Prostate gland (tissue), 2 donors: ENCODE data around the gene GRAMD1A.

Experiments
- CTCF ChIP-seq, 4 experiments: fragments of 200-600 bp in 2 of 4; fragments of 450-650 bp in 2 of 4; sonication (generic) in 2 of 4; IDR thresholded peaks; 1 replicate in 3 of 4; 2 replicates in 1 of 4; pipeline ENCODE4 v1.5.1; 2016 to 2019; ENCODE audit warnings: antibody characterized with exemption in 4 of 4, mild to moderate bottlenecking in 2 of 4, moderate library complexity in 2 of 4
- POLR2A ChIP-seq: fragments of 450-650 bp; IDR thresholded peaks from one replicate; pipeline ENCODE4 v1.6.1; 2016; ENCODE audit warnings: antibody characterized with exemption, mild to moderate bottlenecking
- POLR2AphosphoS5 ChIP-seq: sonication (generic); formaldehyde crosslinking; IDR thresholded peaks from one replicate; pipeline ENCODE4 v1.6.1; 2017; ENCODE audit warnings: antibody characterized with exemption

DNA sequence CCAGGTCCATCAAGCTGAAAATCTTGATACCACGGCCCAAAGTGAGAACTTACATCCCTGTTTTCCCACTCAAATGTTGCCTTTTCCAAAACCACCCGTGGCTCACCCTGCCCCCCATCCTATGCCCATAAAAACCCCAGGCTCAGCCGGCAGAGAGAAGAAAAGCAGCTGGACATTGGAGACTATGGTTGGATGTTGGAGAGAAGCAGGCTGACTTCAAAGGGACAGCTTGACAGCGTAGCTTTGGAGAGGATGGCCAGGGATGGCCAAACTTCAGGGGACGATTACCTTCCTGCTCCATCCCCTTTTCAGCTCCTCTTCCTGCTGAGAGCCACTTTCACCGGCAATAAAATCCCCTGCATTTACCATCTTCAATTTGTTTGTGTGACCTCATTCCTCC lies 32.6 kb upstream of the GRAMD1A start:
- TF ChIP-seq CTCF (IDR thresholded peaks at IDR 0.05) (no peak), POLR2A (no peak), POLR2AphosphoS5 (no peak)
